NCI-H748 treated with DMSO at 0.1 percent for 48 hours (cell line): ENCODE data around the gene TEK.

Experiments used
- DNase-seq: peaks from one replicate; lab custom pipeline; 2025; lab: John Stamatoyannopoulos, UW

TEK gene

GRCh38 chr9:27124151-27124550 lies 15.1 kb downstream of the TEK start:
- DNase-seq, result no peak

- DNase-seq, result no peak
Measured at GRCh38 chr9:27125030-27125429, 16.0 kb downstream of the TEK start.

DNA sequence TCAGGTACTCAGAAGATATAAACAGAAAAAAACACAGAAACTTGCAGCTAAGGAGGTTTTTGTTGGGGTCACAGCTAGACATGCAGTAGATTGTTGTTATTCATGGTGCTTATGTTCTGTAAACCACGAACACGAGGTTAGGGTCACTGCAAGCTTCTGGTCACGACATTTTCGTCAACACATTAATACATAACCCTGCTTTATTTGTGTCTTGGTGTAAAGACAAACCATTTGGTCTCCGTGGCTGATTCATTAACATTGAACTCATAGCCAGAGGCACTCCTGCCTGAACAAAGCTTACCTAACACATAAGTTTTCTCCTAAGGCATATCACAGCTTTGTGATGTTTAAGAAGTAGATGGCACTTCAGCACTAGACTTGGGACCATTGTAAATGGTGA lies 16.9 kb downstream of the TEK start:
- no peak for DNase-seq

GRCh38 chr9:27126670-27127069 lies 17.6 kb downstream of the TEK start:
- no peak for DNase-seq

GRCh38 chr9:27129221-27129620 lies 20.2 kb downstream of the TEK start:
- DNase-seq, result no peak

- no peak for DNase-seq
Measured at GRCh38 chr9:27131731-27132130, 22.7 kb downstream of the TEK start.

DNA sequence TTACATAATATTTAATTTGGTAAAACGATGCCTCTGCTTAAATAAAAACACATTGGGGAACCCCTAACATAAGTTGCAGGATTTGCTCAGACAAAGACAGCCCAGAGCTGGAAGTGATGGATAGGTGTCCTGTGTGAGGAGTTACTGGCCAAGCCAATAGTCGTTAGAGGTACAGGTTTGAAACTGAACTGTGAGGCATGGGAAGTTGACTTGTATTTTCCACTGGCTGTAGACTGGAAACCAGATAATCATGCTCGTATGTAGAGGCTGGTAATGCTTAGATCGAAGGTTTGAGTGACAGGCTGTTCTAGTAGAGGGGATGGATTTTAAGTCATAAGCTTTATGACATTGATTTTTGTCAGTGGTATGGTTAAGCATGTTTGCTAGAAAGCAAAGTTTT lies 24.8 kb downstream of the TEK start:
- no peak for DNase-seq

GRCh38 chr9:27142299-27142930 lies 33.4 kb downstream of the TEK start:
- DNase-seq, result no peak

GRCh38 chr9:27145143-27145542 lies 36.1 kb downstream of the TEK start:
- DNase-seq, result no peak

- no peak for DNase-seq
Measured at GRCh38 chr9:27149651-27150050, 40.6 kb downstream of the TEK start.

DNA sequence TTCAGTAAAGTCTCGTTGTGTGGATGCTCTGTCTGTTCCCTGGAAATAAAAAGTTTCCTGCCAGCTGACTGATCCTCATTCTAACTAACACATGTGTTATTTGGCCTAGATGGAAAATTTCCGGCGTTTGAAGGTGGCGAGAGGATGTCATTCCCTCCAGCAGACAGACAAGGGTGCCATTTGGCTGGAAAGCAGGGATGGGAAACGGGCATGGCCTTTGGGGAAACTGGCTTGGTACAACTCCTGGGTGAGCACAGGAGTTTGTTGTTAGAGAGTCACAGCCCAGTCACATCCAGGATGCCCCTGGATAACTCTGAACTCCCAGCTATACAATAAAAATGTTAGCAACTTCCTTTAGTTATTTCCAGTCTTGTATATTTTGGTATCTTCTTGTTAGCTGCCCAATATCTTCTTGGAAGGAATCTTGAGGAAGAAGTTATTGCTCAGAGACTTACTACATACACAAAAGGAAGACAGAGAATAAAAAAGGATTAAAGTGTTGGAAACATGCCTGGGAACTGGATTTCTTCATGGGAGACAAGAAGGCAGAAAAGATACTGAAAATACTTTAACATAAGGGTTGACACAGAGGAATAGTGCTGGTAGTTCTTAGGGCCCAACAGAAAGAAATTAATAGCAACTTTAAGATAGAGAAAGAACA lies 41.9 kb downstream of the TEK start:
- no peak for DNase-seq

- no peak for DNase-seq
Measured at GRCh38 chr9:27151693-27152404, 42.8 kb downstream of the TEK start.

GRCh38 chr9:27152405-27152718 lies 43.3 kb downstream of the TEK start:
- DNase-seq, result no peak

DNA sequence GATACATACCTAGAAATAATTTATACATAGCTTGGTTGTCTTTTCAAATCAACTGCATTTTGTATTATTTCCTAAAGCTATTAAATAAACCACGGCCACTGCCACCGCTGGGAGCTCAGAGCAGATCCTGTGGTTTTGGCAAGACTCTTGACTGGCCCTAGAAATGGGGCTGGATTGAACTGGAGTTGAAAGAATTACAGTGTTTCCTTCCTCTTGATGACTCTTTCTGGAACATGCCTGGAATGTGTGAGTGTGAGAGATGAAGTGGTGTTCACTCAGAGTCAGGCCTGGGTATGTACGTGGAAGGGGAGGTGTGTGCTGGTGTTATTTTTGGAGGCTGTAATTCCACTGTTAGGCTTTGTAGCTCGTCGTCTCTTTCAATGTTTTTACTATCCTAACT lies 45.9 kb downstream of the TEK start:
- no peak for DNase-seq

DNA sequence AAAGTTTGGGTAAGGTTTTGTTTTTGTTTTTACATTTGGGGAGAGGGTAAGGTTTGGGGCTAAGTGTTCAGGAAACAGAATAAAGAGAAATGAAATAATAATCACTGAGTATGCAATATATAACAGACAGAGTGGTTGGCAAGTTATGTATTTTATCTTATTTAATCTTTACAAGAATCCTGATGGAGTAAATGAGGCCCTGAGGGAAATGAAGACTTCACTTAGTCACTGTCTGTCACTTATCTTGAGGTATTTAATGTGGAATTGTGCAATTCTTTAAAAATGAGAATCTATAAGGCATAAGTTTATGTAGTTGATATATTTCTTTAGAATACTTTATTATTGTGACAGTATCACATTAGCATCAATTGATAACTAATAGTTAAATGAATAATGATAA lies 48.1 kb downstream of the TEK start:
- no peak for DNase-seq

DNA sequence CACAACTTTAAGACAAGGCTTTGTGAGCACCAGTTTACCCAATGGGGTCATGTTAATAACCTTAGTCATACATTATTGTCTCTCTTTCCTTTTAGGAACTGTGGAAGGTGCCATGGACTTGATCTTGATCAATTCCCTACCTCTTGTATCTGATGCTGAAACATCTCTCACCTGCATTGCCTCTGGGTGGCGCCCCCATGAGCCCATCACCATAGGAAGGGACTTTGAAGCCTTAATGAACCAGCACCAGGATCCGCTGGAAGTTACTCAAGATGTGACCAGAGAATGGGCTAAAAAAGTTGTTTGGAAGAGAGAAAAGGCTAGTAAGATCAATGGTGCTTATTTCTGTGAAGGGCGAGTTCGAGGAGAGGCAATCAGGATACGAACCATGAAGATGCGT lies 48.7 kb downstream of the TEK start:
- no peak for DNase-seq

- no peak for DNase-seq
Measured at GRCh38 chr9:27160636-27161035, 51.6 kb downstream of the TEK start.

DNA sequence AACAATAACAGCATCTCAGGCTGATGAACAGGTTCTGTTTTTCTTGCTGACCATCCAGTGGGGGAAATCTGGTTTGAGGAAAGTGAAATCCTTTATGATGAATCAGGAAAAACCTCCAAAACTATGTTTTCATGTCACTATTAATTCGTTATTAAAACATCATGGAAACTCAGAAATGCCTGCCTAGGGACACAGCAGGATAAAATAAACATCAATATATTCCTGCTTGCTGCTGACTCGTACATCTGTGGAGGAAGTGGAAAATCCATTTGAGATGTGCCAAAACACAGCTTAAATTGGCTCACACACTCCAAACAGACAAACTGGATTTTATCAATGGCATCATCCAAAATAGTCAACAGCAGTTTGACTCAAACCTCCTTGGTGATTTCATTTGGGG lies 53.0 kb downstream of the TEK start:
- no peak for DNase-seq

DNA sequence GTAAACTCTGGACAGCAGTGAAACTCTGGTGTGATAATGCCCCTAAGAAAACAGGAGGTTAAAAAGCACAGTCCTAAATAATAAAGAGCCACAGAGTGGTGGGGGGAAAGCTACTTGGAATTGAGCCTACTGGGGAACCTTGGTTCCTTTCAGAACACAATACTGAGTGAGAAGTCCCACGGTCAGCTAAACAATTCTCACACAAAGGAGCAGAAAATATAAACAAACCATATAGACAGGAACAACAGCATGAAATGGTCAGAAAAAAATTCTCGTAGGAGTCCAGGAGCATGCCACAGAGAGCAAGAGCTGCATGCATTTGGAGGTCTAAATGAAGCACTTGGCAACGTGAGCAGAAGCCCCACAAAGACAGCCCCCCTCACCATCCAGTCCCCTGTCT lies 56.0 kb downstream of the TEK start:
- no peak for DNase-seq

- no peak for DNase-seq
Measured at GRCh38 chr9:27165670-27166069, 56.6 kb downstream of the TEK start.

- DNase-seq, result no peak
Measured at GRCh38 chr9:27168496-27168895, 59.5 kb downstream of the TEK start.

GRCh38 chr9:27168951-27169350 lies 59.9 kb downstream of the TEK start:
- no peak for DNase-seq

DNA sequence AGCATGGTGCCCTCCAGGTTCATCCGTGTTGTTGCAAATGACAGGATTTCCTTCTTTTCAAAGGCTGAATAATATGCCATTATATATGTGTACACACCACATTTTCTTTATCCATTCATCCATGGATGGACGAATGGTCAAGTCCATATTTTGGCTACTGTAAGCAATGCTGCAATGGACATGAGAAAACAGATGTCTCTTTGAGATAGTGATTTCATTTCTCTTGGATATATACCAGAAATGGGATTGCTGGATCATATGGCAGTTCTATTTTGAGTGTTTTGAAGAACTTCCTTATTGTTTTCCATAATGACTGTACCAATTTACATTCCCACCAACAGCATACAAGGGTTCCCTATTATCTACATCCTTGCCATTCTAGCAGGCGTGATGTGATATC lies 67.9 kb downstream of the TEK start:
- no peak for DNase-seq
